ENCODE results near the gene NUDT3.

DNA sequence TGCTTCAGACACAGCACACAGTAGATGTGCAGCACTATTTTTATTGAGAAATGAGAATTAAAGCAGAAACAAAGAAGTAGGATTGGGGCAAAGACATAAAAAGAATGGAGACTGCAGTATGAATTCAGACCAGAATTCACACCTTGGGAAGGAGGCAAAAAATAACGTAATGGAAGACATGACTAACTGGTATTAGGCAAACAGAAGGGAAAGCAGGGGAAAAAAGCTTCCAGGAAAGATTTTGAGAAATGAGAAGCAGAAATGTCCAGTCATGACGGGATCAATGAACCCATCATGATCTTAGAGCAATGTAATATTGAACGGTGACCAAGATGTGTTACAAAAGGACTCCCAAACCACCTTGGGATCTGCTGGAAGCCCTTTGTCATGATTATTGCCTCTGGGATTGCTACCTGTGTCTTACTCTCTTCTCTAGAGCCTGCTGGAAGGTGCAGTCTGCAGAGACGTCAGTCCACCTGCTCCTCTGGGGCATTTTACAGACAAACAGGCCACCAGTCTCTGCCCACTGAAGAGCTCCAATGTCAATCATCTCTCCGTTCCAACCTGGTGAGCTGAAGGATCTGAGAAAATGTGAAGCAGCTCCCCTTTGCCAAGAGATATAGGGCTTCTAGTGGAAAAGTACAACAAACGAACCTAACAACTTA is 8.7 kb downstream of the NUDT3 start:
- TF ChIP-seq, protein P1, sequence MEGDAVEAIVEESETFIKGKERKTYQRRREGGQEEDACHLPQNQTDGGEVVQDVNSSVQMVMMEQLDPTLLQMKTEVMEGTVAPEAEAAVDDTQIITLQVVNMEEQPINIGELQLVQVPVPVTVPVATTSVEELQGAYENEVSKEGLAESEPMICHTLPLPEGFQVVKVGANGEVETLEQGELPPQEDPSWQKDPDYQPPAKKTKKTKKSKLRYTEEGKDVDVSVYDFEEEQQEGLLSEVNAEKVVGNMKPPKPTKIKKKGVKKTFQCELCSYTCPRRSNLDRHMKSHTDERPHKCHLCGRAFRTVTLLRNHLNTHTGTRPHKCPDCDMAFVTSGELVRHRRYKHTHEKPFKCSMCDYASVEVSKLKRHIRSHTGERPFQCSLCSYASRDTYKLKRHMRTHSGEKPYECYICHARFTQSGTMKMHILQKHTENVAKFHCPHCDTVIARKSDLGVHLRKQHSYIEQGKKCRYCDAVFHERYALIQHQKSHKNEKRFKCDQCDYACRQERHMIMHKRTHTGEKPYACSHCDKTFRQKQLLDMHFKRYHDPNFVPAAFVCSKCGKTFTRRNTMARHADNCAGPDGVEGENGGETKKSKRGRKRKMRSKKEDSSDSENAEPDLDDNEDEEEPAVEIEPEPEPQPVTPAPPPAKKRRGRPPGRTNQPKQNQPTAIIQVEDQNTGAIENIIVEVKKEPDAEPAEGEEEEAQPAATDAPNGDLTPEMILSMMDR (IDR thresholded peaks at IDR 0.05; ENCODE audit: low read depth, low read length, missing input control), result no peak
- TF ChIP-seq RAD21 (IDR thresholded peaks at IDR 0.05) (no peak), RXRA (IDR thresholded peaks at IDR 0.05) (peak in 1 of 2 donors; percentile 8), GABPA (IDR thresholded peaks at IDR 0.05 in 1 of 2, conservative IDR thresholded peaks at IDR 0.05 in 1 of 2) (no peak)
- TF ChIP-seq, protein P2, sequence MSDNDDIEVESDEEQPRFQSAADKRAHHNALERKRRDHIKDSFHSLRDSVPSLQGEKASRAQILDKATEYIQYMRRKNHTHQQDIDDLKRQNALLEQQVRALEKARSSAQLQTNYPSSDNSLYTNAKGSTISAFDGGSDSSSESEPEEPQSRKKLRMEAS (IDR thresholded peaks at IDR 0.05), result no peak
